A549 (cell line): ENCODE results near the gene NAT8L.

Source experiments
- FOSB ChIP-seq: fragments of 250-450 bp; sonication (Bioruptor Pico); IDR thresholded peaks from 2 replicates; pipeline ENCODE4 v1.5.0; 2020; ENCODE audit warnings: mild to moderate bottlenecking, moderate library complexity
- JUNB ChIP-seq: fragments of >200 bp; sonication (Bioruptor Twin); formaldehyde crosslinking; IDR thresholded peaks from 2 replicates; pipeline ENCODE4 v1.6.1; 2016
- KDM1A ChIP-seq: fragments of 200-600 bp; sonication (generic); IDR thresholded peaks from 2 replicates; pipeline ENCODE4 v1.6.1; 2016; ENCODE audit warnings: low read depth, mild to moderate bottlenecking
- MAFK ChIP-seq: fragments of 450-650 bp; IDR thresholded peaks from 2 replicates; pipeline ENCODE4 v1.6.1; 2014; ENCODE audit not compliant: partially characterized antibody
- PHF8 ChIP-seq: fragments of 200-600 bp; sonication (generic); IDR thresholded peaks from 2 replicates; pipeline ENCODE4 v1.6.1; 2016; ENCODE audit warnings: low read depth, mild to moderate bottlenecking, antibody characterized with exemption, moderate library complexity, borderline replicate concordance
- POLR2A ChIP-seq: IDR thresholded peaks from 2 replicates; pipeline ENCODE4 v1.6.1; 2012; ENCODE audit warnings: mild to moderate bottlenecking, low read length
- RCOR1 ChIP-seq: fragments of 150-350 bp; IDR thresholded peaks from 2 replicates; pipeline ENCODE4 v1.6.1; 2014; ENCODE audit warnings: antibody characterized with exemption, low read length, low read depth
- SMC3 ChIP-seq: fragments of >200 bp; sonication (Bioruptor Twin); formaldehyde crosslinking; IDR thresholded peaks from 3 replicates; pipeline ENCODE4 v1.6.1; 2018; ENCODE audit warnings: inconsistent platforms
- ZC3H11A ChIP-seq: fragments of 450-650 bp; IDR thresholded peaks from 2 replicates; pipeline ENCODE4 v1.6.1; 2014; ENCODE audit warnings: antibody characterized with exemption, mild to moderate bottlenecking
- ZSCAN20 ChIP-seq: fragments of 250-450 bp; sonication (Bioruptor Pico); IDR thresholded peaks from 2 replicates; pipeline ENCODE4 v1.8.0; 2022; ENCODE audit warnings: mild to moderate bottlenecking, moderate library complexity
- TF ChIP-seq, protein P1 (sequence below): fragments of >200 bp; sonication (Bioruptor Twin); formaldehyde crosslinking; IDR thresholded peaks from 3 replicates; pipeline ENCODE4 v1.5.1; 2016
- TF ChIP-seq, protein P2 (sequence below): fragments of 250-450 bp; sonication (Bioruptor Pico); IDR thresholded peaks from 2 replicates; pipeline ENCODE4 v1.5.0; 2021; ENCODE audit warnings: mild to moderate bottlenecking, moderate library complexity, borderline replicate concordance
- TF ChIP-seq, protein P3 (sequence below): fragments of 450-650 bp; IDR thresholded peaks from 2 replicates; pipeline ENCODE4 v1.6.1; 2014; ENCODE audit warnings: antibody characterized with exemption

DNA sequence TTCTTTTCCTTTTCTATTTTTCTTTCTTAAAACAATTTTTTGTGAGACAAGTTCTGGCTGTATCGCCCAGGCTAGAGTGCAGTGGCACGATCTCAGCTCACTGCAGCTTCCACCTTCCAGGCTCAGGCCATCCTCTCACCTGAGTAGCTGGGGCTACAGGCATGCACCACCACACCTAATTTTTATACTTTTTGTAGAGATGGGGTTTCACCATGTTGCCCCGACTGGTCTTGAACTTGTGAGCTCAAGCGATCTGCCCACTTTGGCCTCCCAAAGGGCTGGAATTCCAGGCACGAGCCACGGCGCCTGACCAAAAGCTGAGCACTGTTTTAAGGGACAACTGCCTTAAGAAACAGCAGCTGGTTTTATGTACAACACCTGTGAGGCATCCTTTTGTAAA, 9.3 kb upstream of the NAT8L start:
- TF ChIP-seq, protein P1, sequence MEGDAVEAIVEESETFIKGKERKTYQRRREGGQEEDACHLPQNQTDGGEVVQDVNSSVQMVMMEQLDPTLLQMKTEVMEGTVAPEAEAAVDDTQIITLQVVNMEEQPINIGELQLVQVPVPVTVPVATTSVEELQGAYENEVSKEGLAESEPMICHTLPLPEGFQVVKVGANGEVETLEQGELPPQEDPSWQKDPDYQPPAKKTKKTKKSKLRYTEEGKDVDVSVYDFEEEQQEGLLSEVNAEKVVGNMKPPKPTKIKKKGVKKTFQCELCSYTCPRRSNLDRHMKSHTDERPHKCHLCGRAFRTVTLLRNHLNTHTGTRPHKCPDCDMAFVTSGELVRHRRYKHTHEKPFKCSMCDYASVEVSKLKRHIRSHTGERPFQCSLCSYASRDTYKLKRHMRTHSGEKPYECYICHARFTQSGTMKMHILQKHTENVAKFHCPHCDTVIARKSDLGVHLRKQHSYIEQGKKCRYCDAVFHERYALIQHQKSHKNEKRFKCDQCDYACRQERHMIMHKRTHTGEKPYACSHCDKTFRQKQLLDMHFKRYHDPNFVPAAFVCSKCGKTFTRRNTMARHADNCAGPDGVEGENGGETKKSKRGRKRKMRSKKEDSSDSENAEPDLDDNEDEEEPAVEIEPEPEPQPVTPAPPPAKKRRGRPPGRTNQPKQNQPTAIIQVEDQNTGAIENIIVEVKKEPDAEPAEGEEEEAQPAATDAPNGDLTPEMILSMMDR = no peak
- TF ChIP-seq SMC3 = no peak
- TF ChIP-seq PHF8 = no peak
- TF ChIP-seq POLR2A = no peak
- no peak for TF ChIP-seq FOSB (CRISPR knock-in tag)
- TF ChIP-seq RCOR1 = no peak
- TF ChIP-seq, protein P2, sequence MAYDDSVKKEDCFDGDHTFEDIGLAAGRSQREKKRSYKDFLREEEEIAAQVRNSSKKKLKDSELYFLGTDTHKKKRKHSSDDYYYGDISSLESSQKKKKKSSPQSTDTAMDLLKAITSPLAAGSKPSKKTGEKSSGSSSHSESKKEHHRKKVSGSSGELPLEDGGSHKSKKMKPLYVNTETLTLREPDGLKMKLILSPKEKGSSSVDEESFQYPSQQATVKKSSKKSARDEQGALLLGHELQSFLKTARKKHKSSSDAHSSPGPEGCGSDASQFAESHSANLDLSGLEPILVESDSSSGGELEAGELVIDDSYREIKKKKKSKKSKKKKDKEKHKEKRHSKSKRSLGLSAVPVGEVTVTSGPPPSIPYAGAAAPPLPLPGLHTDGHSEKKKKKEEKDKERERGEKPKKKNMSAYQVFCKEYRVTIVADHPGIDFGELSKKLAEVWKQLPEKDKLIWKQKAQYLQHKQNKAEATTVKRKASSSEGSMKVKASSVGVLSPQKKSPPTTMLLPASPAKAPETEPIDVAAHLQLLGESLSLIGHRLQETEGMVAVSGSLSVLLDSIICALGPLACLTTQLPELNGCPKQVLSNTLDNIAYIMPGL (CRISPR knock-in tag) = no peak
- TF ChIP-seq, protein P3, sequence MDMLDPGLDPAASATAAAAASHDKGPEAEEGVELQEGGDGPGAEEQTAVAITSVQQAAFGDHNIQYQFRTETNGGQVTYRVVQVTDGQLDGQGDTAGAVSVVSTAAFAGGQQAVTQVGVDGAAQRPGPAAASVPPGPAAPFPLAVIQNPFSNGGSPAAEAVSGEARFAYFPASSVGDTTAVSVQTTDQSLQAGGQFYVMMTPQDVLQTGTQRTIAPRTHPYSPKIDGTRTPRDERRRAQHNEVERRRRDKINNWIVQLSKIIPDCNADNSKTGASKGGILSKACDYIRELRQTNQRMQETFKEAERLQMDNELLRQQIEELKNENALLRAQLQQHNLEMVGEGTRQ = no peak
- no peak for TF ChIP-seq ZSCAN20 (CRISPR knock-in tag)
- TF ChIP-seq KDM1A = no peak
- TF ChIP-seq MAFK = no peak
- no peak for TF ChIP-seq JUNB
- TF ChIP-seq ZC3H11A = no peak
